Keratinocyte (primary cell): ENCODE data around the gene LRRC73.

Experiments used
- CTCF ChIP-seq, 3 experiments: IDR thresholded peaks in 1 of 3; conservative IDR thresholded peaks in 1 of 3; optimal IDR thresholded peaks in 1 of 3; 2 replicates in 2 of 3; 3 replicates in 1 of 3; pipeline versions ENCODE3 to v1.5.1; 2011; ENCODE audit warnings: low read length in 3 of 3, mild to moderate bottlenecking in 3 of 3, moderate library complexity in 2 of 3, control low read depth in 1 of 3, inconsistent platforms in 1 of 3; ENCODE audit not compliant: insufficient read depth in 2 of 3; ENCODE audit errors: extremely low read depth in 1 of 3
- EZH2 ChIP-seq: IDR thresholded peaks from one replicate; pipeline ENCODE4 v1.6.1; 2012; ENCODE audit warnings: inconsistent platforms, mild to moderate bottlenecking, low read length, moderate library complexity

GRCh38 chr6:43476746-43477145, 33.4 kb downstream of the LRRC73 start:
- no peak for TF ChIP-seq CTCF (optimal IDR thresholded peaks at IDR 0.05 in 1 of 3, IDR thresholded peaks at IDR 0.05 in 1 of 3, conservative IDR thresholded peaks at IDR 0.05 in 1 of 3; ENCODE audit: extremely low read depth in 1 of 3, insufficient read depth in 2 of 3, low read length in 3 of 3)
- TF ChIP-seq EZH2 = no peak
